GM20431 (cell line): ENCODE data around the gene CCDC106.

Experiments
- in situ Hi-C: fragments of 300-500 bp; cut with MseI, MboI; formaldehyde crosslinking; loops from one replicate; pipeline ENCODE4 v1.15.0; 2020; ENCODE audit warnings: low sequenced_read_pairs; ENCODE audit not compliant: unreplicated experiment

Gene CCDC106

GRCh38 chr19:55633861-55634260, 14.2 kb upstream of the CCDC106 start:
- in situ Hi-C loops: no loop called here

- in situ Hi-C loops: no loop called here
Measured at GRCh38 chr19:55635334-55635717, 12.7 kb upstream of the CCDC106 start.

- in situ Hi-C loops: no loop called here
Measured at GRCh38 chr19:55635856-55636440, 12.1 kb upstream of the CCDC106 start.

- in situ Hi-C loops: no loop called here
Measured at GRCh38 chr19:55636723-55637122, 11.3 kb upstream of the CCDC106 start.

GRCh38 chr19:55637534-55637933, 10.5 kb upstream of the CCDC106 start:
- in situ Hi-C loops: no loop called here

- in situ Hi-C loops: no loop called here
Measured at GRCh38 chr19:55638864-55639359, 9.1 kb upstream of the CCDC106 start.

GRCh38 chr19:55640043-55640576, 7.9 kb upstream of the CCDC106 start:
- in situ Hi-C loops: no loop called here

GRCh38 chr19:55640577-55641425, 7.2 kb upstream of the CCDC106 start, which contains the start of gene ZNF580:
TSS of gene ZNF580 (plus strand) at chr19:55641002. CDS start at chr19:55642509, 1,507 bp downstream.
- in situ Hi-C loops: no loop called here

- in situ Hi-C loops: no loop called here
Measured at GRCh38 chr19:55641426-55642152, 6.4 kb upstream of the CCDC106 start.

GRCh38 chr19:55642153-55643002, 5.6 kb upstream of the CCDC106 start:
- in situ Hi-C loops: no loop called here

GRCh38 chr19:55643003-55643886, 4.8 kb upstream of the CCDC106 start, which contains the start of gene ZNF581:
TSS of gene ZNF581 (plus strand) at chr19:55643649. CDS start at chr19:55644572, 923 bp downstream.
- in situ Hi-C loops: no loop called here

GRCh38 chr19:55643887-55644176, 4.2 kb upstream of the CCDC106 start:
- in situ Hi-C loops: no loop called here

- in situ Hi-C loops: no loop called here
Measured at GRCh38 chr19:55644191-55644833, 3.7 kb upstream of the CCDC106 start.

- in situ Hi-C loops: no loop called here
Measured at GRCh38 chr19:55644842-55645511, 3.0 kb upstream of the CCDC106 start.

GRCh38 chr19:55645512-55645881, 2.5 kb upstream of the CCDC106 start:
- in situ Hi-C loops: no loop called here

GRCh38 chr19:55646889-55647731, 902 bp upstream of the CCDC106 start:
- in situ Hi-C loops: no loop called here
